ENCODE data around the gene VSNL1.
"Not testable (repeated sequence)": the region's sequence is repeated elsewhere in the genome, so short reads cannot be mapped to it uniquely, and the experiment has no call there.

The VSNL1 gene

GRCh38 chr2:17543131-17543660, 2.7 kb downstream of the VSNL1 start:
- no peak for DNase-seq

GRCh38 chr2:17543848-17544247, 3.4 kb downstream of the VSNL1 start:
- no peak for DNase-seq

GRCh38 chr2:17544256-17544655, 3.8 kb downstream of the VSNL1 start:
- DNase-seq, result no peak

GRCh38 chr2:17545680-17546613, 5.5 kb downstream of the VSNL1 start:
- DNase-seq, result no peak

- DNase-seq, result no peak
Observed at GRCh38 chr2:17547237-17547636, 6.7 kb downstream of the VSNL1 start.

DNA sequence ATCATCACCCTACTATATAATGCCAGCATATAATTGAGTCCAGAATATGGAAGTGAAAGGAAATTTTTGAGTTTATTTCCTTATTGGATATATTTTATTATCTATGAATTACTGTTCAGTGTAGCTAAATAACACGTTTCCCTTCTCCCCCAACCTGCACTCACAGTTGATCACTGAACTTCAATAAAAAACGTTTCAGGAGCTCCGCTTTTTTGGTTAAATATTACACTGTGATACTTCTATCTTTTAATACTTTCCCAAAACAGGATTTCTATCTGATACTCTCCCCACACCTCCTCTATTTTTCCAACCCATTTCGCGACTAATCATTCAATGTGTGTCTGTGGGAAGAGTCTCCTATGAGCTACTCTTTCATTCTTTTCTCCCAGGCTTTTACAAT, 7.2 kb downstream of the VSNL1 start:
- no peak for DNase-seq

- no peak for DNase-seq
Observed at GRCh38 chr2:17550907-17551306, 10.4 kb downstream of the VSNL1 start.

GRCh38 chr2:17555150-17555549, 14.7 kb downstream of the VSNL1 start:
- no peak for DNase-seq

DNA sequence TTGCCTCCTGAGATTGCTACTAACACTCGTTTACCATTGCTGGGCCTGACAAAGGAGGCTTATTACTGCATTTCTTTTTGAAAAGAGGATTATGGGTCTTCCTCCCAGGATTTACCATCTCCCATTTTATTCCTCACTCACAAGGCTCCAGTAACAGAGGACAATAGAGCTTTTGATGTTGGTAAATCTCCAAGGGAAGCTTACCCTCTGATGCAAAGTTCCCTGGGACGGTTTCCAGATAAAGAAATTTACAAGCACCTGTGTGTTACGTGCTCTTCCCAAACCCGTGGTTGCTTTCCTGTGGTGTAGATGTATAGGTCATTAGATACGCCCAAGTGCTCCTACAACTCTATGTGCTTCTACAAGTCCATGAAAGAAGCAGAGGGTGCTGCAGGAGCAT, 17.1 kb downstream of the VSNL1 start:
- no peak for DNase-seq

DNA sequence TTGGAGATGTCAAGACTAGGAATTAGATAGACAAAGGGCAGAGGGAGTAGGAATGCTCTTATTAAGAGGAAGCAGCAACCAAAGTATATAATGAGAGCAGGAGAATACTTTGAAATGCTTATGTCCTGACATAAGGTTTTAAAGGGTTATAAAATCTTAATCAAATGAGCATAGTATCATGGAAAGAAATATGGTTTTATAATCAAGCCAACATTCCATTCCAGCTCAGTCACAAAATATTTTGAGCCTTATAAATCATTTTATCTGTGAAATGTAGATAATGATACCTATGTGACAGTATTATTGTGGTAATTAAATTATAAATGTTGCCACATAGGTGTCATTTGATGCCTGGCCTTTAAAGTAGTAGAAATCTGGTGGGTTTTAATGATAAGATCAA, 17.6 kb downstream of the VSNL1 start:
- DNase-seq, result no peak

DNA sequence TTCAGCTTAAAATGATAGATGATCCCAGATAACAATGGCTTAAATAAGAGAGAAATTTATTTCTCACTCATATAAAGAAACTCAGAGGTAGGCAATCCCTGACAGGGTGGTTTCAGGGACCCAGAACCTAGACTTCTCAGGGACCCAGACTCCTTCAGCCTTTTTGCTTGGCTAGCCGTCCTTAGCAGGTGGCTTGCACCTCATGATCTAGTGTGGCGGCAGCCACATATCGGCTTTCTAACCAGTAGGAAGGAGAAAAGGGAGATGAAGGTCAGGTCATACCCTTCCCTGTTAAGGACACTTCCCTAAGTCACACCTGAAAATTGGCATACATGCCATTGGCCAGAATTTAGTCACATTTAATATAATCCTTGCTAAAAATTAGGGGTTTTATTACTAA, 18.4 kb downstream of the VSNL1 start:
- DNase-seq, result no peak

DNA sequence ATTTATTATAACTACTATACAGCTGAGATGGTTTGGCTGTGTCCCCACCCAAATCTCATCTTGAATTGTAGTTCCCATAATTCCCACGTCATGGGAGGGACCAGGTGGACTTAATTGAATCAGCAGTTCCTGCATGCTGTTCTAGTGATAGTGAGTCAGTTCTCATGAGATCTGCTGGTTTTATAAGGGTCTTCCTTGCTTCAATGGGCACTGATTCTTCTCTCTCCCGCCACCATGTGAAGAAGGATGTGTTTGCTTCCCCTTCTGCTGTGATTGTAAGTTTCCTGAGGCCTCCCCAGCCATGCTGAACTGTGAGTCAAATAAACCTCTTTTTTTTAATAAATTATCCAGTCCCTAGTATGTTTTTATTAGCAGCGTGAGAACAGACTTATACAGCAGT, 25.2 kb downstream of the VSNL1 start:
- not testable (repeated sequence) for DNase-seq

DNA sequence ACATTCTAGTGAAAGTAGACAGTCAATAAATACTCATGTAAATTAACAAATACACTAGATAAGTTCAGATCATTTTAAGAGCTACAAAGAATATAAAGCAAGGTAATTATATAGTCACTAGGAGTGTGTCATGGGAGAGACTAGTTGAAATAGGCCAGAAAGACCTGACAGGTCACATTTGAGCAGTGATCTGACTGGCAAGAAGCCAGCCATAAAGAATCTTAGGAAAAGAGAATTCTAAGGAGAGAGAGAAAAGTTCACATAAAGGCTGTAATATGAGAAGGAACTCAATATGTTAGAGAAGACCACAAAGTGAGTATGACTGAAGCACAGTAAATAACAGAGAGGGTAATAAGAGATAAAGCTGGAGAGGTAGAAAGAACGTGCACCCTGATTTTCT, 31.2 kb downstream of the VSNL1 start:
- no peak for DNase-seq

- DNase-seq, result no peak
Observed at GRCh38 chr2:17573085-17573803, 32.7 kb downstream of the VSNL1 start.

DNA sequence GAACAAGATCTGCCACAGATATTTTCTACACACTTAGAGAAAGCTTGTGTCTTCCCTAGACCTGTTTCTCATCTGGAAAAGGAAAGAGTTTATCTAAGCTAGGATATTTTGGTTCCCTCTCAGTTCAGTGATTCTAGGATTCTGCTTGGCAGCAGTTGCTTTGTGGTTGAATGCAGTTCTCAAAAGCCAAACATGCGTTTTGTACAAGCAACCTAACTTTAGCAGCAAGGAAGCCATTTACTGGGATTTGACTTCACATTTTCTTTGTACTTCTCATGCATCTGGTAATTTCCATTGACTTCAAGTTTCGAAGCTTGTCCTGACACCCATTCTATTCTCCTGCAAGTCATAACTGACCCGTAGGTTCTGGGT, 33.3 kb downstream of the VSNL1 start:
- no peak for DNase-seq

- DNase-seq, result no peak
Observed at GRCh38 chr2:17574406-17575073, 34.0 kb downstream of the VSNL1 start.

DNA sequence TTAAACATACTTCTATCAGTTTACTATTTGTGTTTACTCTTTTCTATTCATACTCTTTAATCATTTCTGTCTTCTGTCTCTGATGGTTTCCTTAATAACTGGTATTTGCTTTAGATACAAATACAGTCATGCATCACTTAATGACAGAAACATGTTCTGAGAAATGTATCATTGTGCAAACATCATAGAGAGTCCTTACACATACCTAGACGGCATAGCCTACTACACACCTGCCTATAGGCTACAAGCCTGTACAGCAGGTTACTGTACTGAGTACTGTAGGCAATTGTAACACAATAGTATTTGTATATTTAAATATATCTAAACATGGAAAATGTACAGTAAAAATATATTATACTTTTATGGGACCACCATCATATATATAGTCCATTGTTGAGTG, 36.3 kb downstream of the VSNL1 start:
- no peak for DNase-seq

DNA sequence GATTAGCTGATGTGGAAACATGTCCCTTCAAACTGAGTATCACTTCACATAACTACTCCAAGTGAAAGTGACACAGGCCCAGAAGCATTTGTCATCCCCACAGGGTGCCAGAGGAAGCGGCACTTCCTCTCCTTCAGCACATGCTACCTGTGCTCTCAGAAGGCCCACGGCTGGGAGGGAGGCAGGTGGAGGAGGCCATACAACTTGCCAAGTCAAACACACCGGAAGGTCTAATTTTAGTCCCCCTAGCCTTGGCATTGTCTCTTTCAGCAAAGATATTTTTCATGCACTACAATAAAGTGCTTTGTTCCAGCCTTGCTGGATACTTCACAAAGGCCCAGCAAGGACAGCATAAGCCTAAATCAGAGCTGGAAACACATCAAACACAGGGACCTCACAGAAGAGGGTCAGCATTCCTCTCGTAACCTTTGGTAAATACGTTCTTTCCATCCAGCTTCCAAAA, 38.0 kb downstream of the VSNL1 start:
- DNase-seq, result no peak

DNA sequence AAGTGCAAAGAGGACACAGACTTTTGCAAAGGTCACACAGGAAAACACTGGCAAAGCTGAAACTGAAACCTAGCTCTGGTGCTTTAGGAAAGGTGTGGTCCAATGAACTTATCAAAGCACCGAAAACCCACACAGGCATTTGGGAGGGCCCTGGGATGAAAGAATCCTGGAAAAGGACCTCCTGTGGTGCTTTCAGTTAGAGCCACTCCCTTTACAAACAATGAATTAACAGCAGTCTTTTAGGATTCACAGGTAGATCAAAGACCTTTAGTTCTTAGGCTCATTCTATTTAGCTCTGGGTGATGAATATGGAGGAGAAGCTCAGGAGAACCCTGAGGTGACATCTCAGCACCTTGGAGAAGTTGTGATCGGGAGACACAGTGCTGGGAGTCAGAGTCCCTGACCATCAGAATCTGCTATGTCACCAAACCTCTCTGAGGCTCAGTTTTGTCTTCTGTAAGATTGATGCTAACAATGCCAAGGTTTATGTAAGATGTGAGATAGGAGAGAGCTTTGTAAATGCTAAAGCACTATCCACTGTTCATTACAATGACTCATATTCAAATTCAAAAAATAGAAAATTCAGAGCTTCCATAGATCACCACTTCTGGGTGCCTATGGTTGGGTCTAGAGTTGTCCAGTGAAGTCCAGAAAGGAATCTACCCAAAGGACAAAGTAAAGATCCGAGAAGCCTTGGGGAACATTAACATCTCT, 39.3 kb downstream of the VSNL1 start:
- no peak for DNase-seq

GRCh38 chr2:17580319-17580715, 39.8 kb downstream of the VSNL1 start:
- DNase-seq, result no peak

DNA sequence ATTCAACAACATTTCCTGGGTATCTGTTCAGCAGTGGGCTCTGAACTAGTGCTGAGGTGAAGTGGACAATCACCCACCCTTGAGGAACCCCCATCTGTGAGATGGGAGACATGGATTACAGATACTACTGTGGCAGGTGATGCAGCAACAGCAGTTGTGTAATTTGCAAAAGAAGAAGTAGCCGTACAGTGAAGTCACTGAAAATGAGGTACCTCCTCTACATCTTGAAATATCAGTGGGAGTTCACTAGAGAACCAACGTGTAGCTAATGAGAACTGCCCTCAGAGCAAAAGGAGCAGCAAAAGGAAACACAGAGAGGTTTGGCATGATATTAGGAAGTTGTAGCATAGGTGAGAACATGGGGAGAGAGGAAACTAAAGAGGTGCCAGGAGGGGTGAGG, 41.3 kb downstream of the VSNL1 start:
- no peak for DNase-seq

GRCh38 chr2:17583166-17583565, 42.7 kb downstream of the VSNL1 start:
- no peak for DNase-seq

- DNase-seq, result no peak
Observed at GRCh38 chr2:17583646-17584045, 43.1 kb downstream of the VSNL1 start.

Data from NCI-H1694 (cell line).